Panc1 (cell line): ENCODE measurements around the gene FTSJ3.

ENCODE experiments used
- POLR2AphosphoS5 ChIP-seq: IDR thresholded peaks from 2 replicates; pipeline ENCODE4 v1.6.1; 2012; ENCODE audit warnings: mild to moderate bottlenecking, low read depth, low read length, moderate library complexity
- SIN3A ChIP-seq: IDR thresholded peaks from 2 replicates; pipeline ENCODE4 v1.6.1; 2012; ENCODE audit warnings: low read depth, mild to moderate bottlenecking, low read length, moderate library complexity, borderline replicate concordance; ENCODE audit not compliant: insufficient read depth
- TCF7L2 ChIP-seq: IDR thresholded peaks from 2 replicates; pipeline ENCODE4 v1.6.1; 2011; ENCODE audit warnings: mild to moderate bottlenecking, low read depth, low read length, inconsistent platforms
- TF ChIP-seq, protein P1 (sequence below): fragments of 450-650 bp; IDR thresholded peaks from 2 replicates; pipeline ENCODE4 v1.5.1; 2017; ENCODE audit warnings: mild to moderate bottlenecking
- TF ChIP-seq, protein P2 (sequence below), 2 experiments: IDR thresholded peaks; 2 replicates each; pipeline ENCODE4 v1.6.1; 2011 to 2012; ENCODE audit warnings: low read depth in 2 of 2, control low read depth in 1 of 2, low read length in 1 of 2, mild to moderate bottlenecking in 1 of 2, moderate library complexity in 1 of 2; ENCODE audit not compliant: insufficient read depth in 1 of 2

DNA sequence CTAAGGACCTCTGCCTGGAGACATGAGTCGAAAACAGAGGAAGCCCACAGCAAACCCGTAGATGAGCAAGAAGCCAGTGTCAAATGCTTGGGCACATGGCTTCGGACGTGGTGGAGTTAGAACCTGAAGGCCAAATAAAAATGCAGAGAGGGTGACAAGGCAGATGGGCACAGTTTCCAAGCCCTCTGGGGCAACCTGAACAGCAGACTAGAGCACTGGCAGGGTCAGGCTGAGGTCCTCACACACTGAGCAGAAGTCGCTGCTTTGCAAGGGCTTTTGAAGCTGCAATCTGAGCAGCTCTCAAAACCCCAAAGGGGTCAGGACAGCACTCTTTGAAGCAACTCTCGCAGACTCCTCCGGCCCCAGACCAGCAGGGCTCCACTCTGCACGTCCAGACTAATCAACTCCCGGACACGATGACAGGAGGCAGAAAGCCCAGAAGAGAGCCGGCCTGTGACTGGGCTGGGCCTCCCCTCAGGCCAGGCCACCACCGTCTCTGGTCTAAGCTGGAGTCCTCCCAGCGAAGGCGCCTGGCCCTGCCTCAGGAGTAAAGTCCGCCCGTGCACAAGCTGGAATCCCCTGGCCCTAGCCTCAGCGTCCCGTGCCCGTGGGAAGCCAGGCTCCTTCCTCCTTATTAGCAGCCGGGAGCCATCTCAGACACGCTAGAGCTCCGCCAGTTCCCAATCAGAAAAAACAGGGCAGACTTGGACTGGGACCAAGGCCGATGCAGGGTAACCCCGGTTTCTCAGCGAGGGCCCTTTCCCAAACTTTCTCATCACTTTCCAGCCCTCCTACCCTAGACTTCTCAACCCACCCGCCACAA, 14.1 kb upstream of the FTSJ3 start:
- TF ChIP-seq, protein P1, sequence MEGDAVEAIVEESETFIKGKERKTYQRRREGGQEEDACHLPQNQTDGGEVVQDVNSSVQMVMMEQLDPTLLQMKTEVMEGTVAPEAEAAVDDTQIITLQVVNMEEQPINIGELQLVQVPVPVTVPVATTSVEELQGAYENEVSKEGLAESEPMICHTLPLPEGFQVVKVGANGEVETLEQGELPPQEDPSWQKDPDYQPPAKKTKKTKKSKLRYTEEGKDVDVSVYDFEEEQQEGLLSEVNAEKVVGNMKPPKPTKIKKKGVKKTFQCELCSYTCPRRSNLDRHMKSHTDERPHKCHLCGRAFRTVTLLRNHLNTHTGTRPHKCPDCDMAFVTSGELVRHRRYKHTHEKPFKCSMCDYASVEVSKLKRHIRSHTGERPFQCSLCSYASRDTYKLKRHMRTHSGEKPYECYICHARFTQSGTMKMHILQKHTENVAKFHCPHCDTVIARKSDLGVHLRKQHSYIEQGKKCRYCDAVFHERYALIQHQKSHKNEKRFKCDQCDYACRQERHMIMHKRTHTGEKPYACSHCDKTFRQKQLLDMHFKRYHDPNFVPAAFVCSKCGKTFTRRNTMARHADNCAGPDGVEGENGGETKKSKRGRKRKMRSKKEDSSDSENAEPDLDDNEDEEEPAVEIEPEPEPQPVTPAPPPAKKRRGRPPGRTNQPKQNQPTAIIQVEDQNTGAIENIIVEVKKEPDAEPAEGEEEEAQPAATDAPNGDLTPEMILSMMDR = no peak
- TF ChIP-seq POLR2AphosphoS5 = no peak
- TF ChIP-seq SIN3A = no peak
- TF ChIP-seq, protein P2, sequence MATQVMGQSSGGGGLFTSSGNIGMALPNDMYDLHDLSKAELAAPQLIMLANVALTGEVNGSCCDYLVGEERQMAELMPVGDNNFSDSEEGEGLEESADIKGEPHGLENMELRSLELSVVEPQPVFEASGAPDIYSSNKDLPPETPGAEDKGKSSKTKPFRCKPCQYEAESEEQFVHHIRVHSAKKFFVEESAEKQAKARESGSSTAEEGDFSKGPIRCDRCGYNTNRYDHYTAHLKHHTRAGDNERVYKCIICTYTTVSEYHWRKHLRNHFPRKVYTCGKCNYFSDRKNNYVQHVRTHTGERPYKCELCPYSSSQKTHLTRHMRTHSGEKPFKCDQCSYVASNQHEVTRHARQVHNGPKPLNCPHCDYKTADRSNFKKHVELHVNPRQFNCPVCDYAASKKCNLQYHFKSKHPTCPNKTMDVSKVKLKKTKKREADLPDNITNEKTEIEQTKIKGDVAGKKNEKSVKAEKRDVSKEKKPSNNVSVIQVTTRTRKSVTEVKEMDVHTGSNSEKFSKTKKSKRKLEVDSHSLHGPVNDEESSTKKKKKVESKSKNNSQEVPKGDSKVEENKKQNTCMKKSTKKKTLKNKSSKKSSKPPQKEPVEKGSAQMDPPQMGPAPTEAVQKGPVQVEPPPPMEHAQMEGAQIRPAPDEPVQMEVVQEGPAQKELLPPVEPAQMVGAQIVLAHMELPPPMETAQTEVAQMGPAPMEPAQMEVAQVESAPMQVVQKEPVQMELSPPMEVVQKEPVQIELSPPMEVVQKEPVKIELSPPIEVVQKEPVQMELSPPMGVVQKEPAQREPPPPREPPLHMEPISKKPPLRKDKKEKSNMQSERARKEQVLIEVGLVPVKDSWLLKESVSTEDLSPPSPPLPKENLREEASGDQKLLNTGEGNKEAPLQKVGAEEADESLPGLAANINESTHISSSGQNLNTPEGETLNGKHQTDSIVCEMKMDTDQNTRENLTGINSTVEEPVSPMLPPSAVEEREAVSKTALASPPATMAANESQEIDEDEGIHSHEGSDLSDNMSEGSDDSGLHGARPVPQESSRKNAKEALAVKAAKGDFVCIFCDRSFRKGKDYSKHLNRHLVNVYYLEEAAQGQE (IDR thresholded peaks at IDR 0.05; ENCODE audit: insufficient read depth in 1 of 2, low read depth in 2 of 2, low read length in 1 of 2) = no peak
- no peak for TF ChIP-seq TCF7L2
